Amygdala (tissue), 56 donors: ENCODE data around the gene CLIP2.

Source experiments
- DNase-seq, 56 donors: peaks; one replicate each; lab custom pipeline; 2025; lab: John Stamatoyannopoulos, UW

The CLIP2 gene

GRCh38 chr7:74269757-74270277 is 19.4 kb upstream of the CLIP2 start:
- DNase-seq, result peak in 35 of 56 donors; percentile 12 to 68 (median 36)

GRCh38 chr7:74271742-74272141 is 17.5 kb upstream of the CLIP2 start:
- no peak for DNase-seq

GRCh38 chr7:74272305-74273038 is 16.7 kb upstream of the CLIP2 start:
- peak in 31 of 56 donors; percentile 17 to 61 (median 30) for DNase-seq

GRCh38 chr7:74275401-74275881 is 13.8 kb upstream of the CLIP2 start:
- peak in 5 of 56 donors; percentile 10 to 19 (median 18) for DNase-seq

- no peak for DNase-seq
These were observed 11.6 kb upstream of the CLIP2 start for GRCh38 chr7:74277636-74278035.

- no peak for DNase-seq
These were observed 8.2 kb upstream of the CLIP2 start for GRCh38 chr7:74280985-74281384.

GRCh38 chr7:74282748-74283459 is 6.3 kb upstream of the CLIP2 start:
- peak in 5 of 56 donors; percentile 7 to 44 (median 35) for DNase-seq

- DNase-seq, result peak in 24 of 56 donors; percentile 9 to 69 (median 39)
These were observed 5.3 kb upstream of the CLIP2 start for GRCh38 chr7:74283858-74284447.

GRCh38 chr7:74284781-74285259 is 4.4 kb upstream of the CLIP2 start:
- DNase-seq, result no peak

GRCh38 chr7:74286131-74286530 is 3.1 kb upstream of the CLIP2 start:
- no peak for DNase-seq

- no peak for DNase-seq
These were observed 1.7 kb upstream of the CLIP2 start for GRCh38 chr7:74287303-74288033.

GRCh38 chr7:74288034-74288881 is 949 bp upstream of the CLIP2 start:
- DNase-seq, result peak in 3 of 56 donors; percentile 27 to 34 (median 31)

- DNase-seq, result peak in 42 of 56 donors; percentile 11 to 73 (median 44)
These were observed 699 bp downstream of the CLIP2 start for GRCh38 chr7:74289659-74290552.

- DNase-seq, result peak in 9 of 56 donors; percentile 33 to 64 (median 46)
These were observed 1.3 kb downstream of the CLIP2 start for GRCh38 chr7:74290553-74290950.

GRCh38 chr7:74290981-74291441 is 1.8 kb downstream of the CLIP2 start:
- no peak for DNase-seq

- no peak for DNase-seq
These were observed 2.3 kb downstream of the CLIP2 start for GRCh38 chr7:74291535-74291934.

GRCh38 chr7:74292757-74293576 is 3.8 kb downstream of the CLIP2 start:
- DNase-seq, result peak in 1 of 56 donors; percentile 32
